KMS-11 (cell line): Measurements from ENCODE around the gene PRKCI.
"Not testable (repeated sequence)": the region's sequence is repeated elsewhere in the genome, so short reads cannot be mapped to it uniquely, and the experiment has no call there.

ENCODE experiments used
- H2AFZ ChIP-seq: fragments of 200-600 bp; sonication (generic); 2 replicates; pipeline ENCODE4 v1.6.1; 2016; ENCODE audit warnings: antibody characterized with exemption, mixed run types, low read depth
- H3K27ac ChIP-seq: fragments of 200-600 bp; sonication (generic); 2 replicates; pipeline ENCODE4 v1.6.1; 2016; ENCODE audit warnings: mild to moderate bottlenecking, mixed run types
- H3K27me3 ChIP-seq: fragments of 200-600 bp; sonication (generic); 2 replicates; pipeline ENCODE4 v1.6.1; 2017; ENCODE audit warnings: mild to moderate bottlenecking, low read depth, mixed run types, moderate library complexity; ENCODE audit not compliant: insufficient read depth
- H3K36me3 ChIP-seq: fragments of 200-600 bp; sonication (generic); 2 replicates; pipeline ENCODE4 v1.6.1; 2017; ENCODE audit warnings: mild to moderate bottlenecking, mixed run types; ENCODE audit not compliant: insufficient read depth
- H3K4me1 ChIP-seq: fragments of 200-600 bp; sonication (generic); 2 replicates; pipeline ENCODE4 v1.6.1; 2016; ENCODE audit warnings: mild to moderate bottlenecking, low read depth, mixed run types; ENCODE audit not compliant: poor library complexity, severe bottlenecking
- H3K4me2 ChIP-seq: fragments of 200-600 bp; sonication (generic); 2 replicates; pipeline ENCODE4 v1.7.0; 2016; ENCODE audit warnings: mild to moderate bottlenecking, mixed run types
- H3K4me3 ChIP-seq: fragments of 200-600 bp; sonication (generic); IDR thresholded peaks from 2 replicates; pipeline ENCODE4 v1.6.1; 2017; ENCODE audit warnings: low read depth, low read length, mixed read lengths; ENCODE audit not compliant: insufficient read depth
- H3K79me2 ChIP-seq: fragments of 200-600 bp; sonication (generic); 2 replicates; pipeline ENCODE4 v1.6.1; 2016; ENCODE audit warnings: low read depth, mixed run types; ENCODE audit not compliant: insufficient read depth
- H3K9ac ChIP-seq: fragments of 200-600 bp; sonication (generic); 2 replicates; pipeline ENCODE4 v1.6.1; 2016; ENCODE audit warnings: mild to moderate bottlenecking, mixed run types
- H4K20me1 ChIP-seq: fragments of 200-600 bp; sonication (generic); 2 replicates; pipeline ENCODE4 v1.6.1; 2016; ENCODE audit warnings: mild to moderate bottlenecking, mixed run types; ENCODE audit not compliant: insufficient read depth
- TF ChIP-seq, protein P1 (sequence below): fragments of 200-600 bp; sonication (generic); conservative IDR thresholded peaks from 2 replicates; pipeline ENCODE4 v1.6.1; 2017; ENCODE audit warnings: low read depth, mild to moderate bottlenecking, antibody characterized with exemption, low read length, moderate library complexity, mixed read lengths

PRKCI gene

DNA sequence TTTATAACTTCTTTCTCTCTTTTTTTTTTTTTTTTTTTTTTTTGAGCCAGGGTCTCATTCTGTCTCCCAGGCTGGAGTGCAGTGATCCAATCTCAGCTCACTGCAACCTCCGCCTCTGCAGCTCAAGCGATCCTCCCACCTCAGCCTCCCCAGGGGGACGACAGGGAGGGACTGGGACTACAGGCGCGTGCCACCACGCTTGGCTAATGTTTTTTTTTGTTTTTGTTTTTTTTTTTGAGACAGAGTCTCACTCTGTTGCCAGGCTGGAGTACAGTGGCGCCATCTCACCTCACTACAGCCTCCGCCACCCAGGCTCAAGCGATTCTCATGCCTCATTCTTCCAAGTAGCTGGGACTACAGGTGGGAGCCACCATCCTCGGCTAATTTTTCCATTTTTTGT, 17.7 kb upstream of the PRKCI start:
- Histone ChIP-seq H3K27me3 (no peaks in the 10 kb centered on the region), H2AFZ (no peak overlapping the region), H3K36me3 (no peaks in the 10 kb centered on the region), H4K20me1 (no peaks in the 10 kb centered on the region), H3K4me3 (no peak overlapping the region), H3K9ac (no peak overlapping the region), H3K79me2 (no peaks in the 10 kb centered on the region), H3K4me2 (no peak overlapping the region), H3K4me1 (no peaks in the 10 kb centered on the region), H3K27ac (no peak overlapping the region)
- TF ChIP-seq, protein P1, sequence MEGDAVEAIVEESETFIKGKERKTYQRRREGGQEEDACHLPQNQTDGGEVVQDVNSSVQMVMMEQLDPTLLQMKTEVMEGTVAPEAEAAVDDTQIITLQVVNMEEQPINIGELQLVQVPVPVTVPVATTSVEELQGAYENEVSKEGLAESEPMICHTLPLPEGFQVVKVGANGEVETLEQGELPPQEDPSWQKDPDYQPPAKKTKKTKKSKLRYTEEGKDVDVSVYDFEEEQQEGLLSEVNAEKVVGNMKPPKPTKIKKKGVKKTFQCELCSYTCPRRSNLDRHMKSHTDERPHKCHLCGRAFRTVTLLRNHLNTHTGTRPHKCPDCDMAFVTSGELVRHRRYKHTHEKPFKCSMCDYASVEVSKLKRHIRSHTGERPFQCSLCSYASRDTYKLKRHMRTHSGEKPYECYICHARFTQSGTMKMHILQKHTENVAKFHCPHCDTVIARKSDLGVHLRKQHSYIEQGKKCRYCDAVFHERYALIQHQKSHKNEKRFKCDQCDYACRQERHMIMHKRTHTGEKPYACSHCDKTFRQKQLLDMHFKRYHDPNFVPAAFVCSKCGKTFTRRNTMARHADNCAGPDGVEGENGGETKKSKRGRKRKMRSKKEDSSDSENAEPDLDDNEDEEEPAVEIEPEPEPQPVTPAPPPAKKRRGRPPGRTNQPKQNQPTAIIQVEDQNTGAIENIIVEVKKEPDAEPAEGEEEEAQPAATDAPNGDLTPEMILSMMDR = no peak

DNA sequence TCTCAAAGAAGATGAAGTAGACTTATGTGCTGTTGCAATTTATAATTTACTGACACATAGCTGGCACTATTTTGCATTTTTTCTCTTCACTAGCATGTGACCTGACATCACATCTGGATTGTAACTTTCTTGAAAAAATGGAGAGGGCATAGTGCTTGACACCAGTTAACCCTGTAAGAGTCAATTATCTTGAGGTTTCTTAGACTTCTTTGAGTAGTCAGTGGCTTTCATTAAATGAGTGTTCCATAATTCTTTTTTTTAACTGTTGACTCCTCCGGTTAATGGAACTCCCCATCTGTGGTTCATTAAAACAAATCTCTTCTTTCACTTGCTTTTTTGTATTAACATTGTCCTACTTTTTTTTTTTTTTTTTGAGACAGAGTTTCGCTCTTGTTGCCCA, 16.9 kb upstream of the PRKCI start:
- Histone ChIP-seq H3K36me3 (no peaks in the 10 kb centered on the region), H2AFZ (no peak overlapping the region), H3K9ac (no peak overlapping the region)

GRCh38 chr3:170206164-170206762, 16.0 kb upstream of the PRKCI start:
- H3K36me3 ChIP-seq, H2AFZ ChIP-seq, H3K4me1 ChIP-seq, H3K4me2 ChIP-seq, H4K20me1 ChIP-seq, H3K9ac ChIP-seq, H3K27me3 ChIP-seq, H3K27ac ChIP-seq, H3K4me3 ChIP-seq, H3K79me2 ChIP-seq: not testable (repeated sequence)

More for the DNA sequence above, 16.9 kb upstream of the PRKCI start:
- no peak overlapping the region for H3K27ac ChIP-seq
- H3K4me2 ChIP-seq = no peak overlapping the region
- no peaks in the 10 kb centered on the region for H4K20me1 ChIP-seq
- H3K79me2 ChIP-seq = no peaks in the 10 kb centered on the region
- TF ChIP-seq, protein P1 = no peak
- H3K27me3 ChIP-seq = no peaks in the 10 kb centered on the region
- no peaks in the 10 kb centered on the region for H3K4me1 ChIP-seq
- H3K4me3 ChIP-seq = no peak overlapping the region

DNA sequence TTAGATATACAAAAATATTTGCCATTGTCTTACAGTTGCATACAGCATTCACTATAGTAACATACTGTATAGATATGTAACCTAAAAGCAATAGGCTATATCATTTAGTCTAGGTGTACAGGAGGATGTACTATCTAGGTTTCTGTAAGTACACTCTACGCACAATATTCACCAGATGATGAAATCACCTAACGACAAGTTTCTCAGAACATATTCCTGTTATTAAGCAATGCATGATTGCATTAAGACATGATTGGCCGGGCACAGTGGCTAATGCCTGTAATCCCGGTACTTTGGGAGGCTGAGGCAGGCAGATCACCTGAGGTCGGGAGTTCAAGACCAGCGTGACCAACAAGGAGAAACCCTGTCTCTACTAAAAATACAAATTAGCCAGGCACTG, 14.5 kb upstream of the PRKCI start:
- Histone ChIP-seq H3K9ac (no peak overlapping the region), H4K20me1 (no peaks in the 10 kb centered on the region), H2AFZ (no peak overlapping the region), H3K27me3 (no peaks in the 10 kb centered on the region), H3K4me2 (no peak overlapping the region), H3K27ac (no peak overlapping the region), H3K4me1 (no peaks in the 10 kb centered on the region), H3K4me3 (no peak overlapping the region), H3K79me2 (no peaks in the 10 kb centered on the region), H3K36me3 (no peaks in the 10 kb centered on the region)
- TF ChIP-seq, protein P1 = no peak

DNA sequence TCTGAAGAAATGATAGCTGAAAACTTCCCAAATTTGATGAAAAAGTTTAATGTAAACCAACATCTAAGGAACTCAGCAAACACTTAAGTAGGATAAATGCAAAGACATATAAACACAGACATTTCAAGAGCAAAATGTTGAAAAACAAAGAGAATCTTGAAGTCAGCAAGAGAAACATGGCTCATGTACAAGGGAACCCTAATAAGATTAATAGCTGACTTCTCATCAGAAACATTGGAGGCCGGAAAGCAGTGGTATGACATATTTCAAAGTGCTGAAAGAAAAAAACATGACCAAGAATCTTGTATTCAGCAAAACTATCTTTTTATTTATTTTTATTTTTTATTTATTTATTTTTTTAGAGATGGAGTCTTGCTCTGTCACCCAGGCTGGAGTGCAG, 10.6 kb upstream of the PRKCI start:
- Histone ChIP-seq H3K9ac (no peak overlapping the region), H3K4me2 (no peak overlapping the region), H3K4me1 (no peaks in the 10 kb centered on the region), H3K4me3 (no peak overlapping the region), H3K27me3 (no peaks in the 10 kb centered on the region), H4K20me1 (no peaks in the 10 kb centered on the region), H3K79me2 (no peaks in the 10 kb centered on the region), H3K36me3 (no peaks in the 10 kb centered on the region), H2AFZ (no peak overlapping the region), H3K27ac (no peak overlapping the region)
- TF ChIP-seq, protein P1 = no peak
